SH-SY5Y (cell line): ENCODE results near the gene IGFBP4.

Experiments used
- GATA2 ChIP-seq: IDR thresholded peaks from 2 replicates; pipeline ENCODE4 v1.6.1; 2011; ENCODE audit warnings: mild to moderate bottlenecking, low read depth, low read length
- GATA3 ChIP-seq: IDR thresholded peaks from 2 replicates; pipeline ENCODE4 v1.6.1; 2011; ENCODE audit warnings: low read depth, mild to moderate bottlenecking, low read length, moderate library complexity

GRCh38 chr17:40479754-40480480 is 36.7 kb downstream of the IGFBP4 start:
- TF ChIP-seq GATA2 = no peak
- no peak for TF ChIP-seq GATA3
